GM13977 (cell line): Measurements from ENCODE around the gene DHRS9.

Source experiments
- DNase-seq: peaks from one replicate; pipeline ENCODE4 v3.0.0; 2012; ENCODE audit warnings: low spot score
- in situ Hi-C: fragments of 300-500 bp; cut with MboI; formaldehyde crosslinking; loops from one replicate; pipeline ENCODE4 v1.12.0; 2022; ENCODE audit warnings: low sequenced_read_pairs, low pct_unique_long_range_greater_than_20kb, mixed read lengths, inconsistent platforms; ENCODE audit not compliant: unreplicated experiment
- TF ChIP-seq, protein P1 (sequence below): IDR thresholded peaks from 2 replicates; pipeline ENCODE4 v1.5.1; 2012; ENCODE audit warnings: mild to moderate bottlenecking, control low read depth; ENCODE audit not compliant: insufficient read depth; ENCODE audit errors: extremely low read depth, missing control alignments

The DHRS9 gene

DNA sequence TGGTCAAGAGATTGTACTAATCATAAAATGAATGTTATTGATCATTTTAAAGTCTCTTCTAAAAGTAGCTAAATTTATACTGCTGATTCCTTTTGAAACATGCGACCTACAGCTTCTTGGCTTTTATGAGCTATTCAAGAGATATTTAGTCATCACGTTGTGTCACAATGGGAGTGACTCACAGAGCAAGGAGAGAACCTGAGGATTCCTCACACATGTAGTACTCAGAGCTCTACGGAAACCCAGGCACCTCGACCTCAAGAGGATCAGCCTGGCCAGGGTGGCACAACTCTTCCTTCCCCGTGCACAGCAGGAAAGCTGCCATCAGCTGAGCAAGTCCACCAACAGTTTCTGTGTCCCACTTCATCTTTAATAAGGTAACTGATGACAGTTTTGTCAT, at the start of gene DHRS9:
Gene DHRS9 (plus strand): TSS at position 223 of the 400 bp plus-strand sequence. CDS start 12,019 bp downstream, outside the sequence.
- no peak for DNase-seq
- TF ChIP-seq, protein P1, sequence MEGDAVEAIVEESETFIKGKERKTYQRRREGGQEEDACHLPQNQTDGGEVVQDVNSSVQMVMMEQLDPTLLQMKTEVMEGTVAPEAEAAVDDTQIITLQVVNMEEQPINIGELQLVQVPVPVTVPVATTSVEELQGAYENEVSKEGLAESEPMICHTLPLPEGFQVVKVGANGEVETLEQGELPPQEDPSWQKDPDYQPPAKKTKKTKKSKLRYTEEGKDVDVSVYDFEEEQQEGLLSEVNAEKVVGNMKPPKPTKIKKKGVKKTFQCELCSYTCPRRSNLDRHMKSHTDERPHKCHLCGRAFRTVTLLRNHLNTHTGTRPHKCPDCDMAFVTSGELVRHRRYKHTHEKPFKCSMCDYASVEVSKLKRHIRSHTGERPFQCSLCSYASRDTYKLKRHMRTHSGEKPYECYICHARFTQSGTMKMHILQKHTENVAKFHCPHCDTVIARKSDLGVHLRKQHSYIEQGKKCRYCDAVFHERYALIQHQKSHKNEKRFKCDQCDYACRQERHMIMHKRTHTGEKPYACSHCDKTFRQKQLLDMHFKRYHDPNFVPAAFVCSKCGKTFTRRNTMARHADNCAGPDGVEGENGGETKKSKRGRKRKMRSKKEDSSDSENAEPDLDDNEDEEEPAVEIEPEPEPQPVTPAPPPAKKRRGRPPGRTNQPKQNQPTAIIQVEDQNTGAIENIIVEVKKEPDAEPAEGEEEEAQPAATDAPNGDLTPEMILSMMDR: no peak
- in situ Hi-C loops: no loop called here

DNA sequence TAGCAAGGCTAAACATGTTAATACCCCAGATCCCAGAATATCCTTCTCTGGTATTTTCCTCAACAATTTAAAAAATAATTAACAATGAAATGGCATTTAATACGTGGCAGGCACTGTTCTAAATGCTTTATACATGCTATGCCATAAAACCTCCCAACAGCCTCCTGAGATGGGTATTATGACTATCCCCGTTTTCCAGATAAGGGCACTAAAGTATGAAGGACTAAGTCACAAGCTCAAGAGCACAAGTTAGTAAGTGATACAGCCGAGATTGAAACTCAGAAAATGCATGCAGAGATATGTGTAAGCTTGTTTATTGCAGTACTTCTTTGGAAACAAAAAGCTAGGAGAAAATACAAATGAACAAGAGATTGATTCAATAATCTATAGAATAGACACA, 46.2 kb upstream of the DHRS9 start:
- in situ Hi-C loops: no loop called here
- no peak for DNase-seq
- TF ChIP-seq, protein P1: no peak

GRCh38 chr2:169026056-169026455, 43.3 kb upstream of the DHRS9 start:
- in situ Hi-C loops: no loop called here
- no peak for DNase-seq
- TF ChIP-seq, protein P1: no peak

- in situ Hi-C loops: no loop called here
- DNase-seq: no peak
- TF ChIP-seq, protein P1: no peak
These were observed 42.1 kb upstream of the DHRS9 start for GRCh38 chr2:169027234-169027633.

- DNase-seq: no peak
- TF ChIP-seq, protein P1: no peak
- in situ Hi-C loops: no loop called here
These were observed 40.0 kb upstream of the DHRS9 start for GRCh38 chr2:169029341-169029740.

- no peak for DNase-seq
- TF ChIP-seq, protein P1: no peak
- in situ Hi-C loops: loop anchor here (10.0 kb wide), 1 partner anchor 74 kb away; no protein-coding TSS in a partner anchor
These were observed 38.2 kb upstream of the DHRS9 start, which contains the start of gene ABCB11 for GRCh38 chr2:169031202-169031601. Gene ABCB11 (minus strand): TSS chr2:169031324. CDS start chr2:169018125, 13,199 bp downstream.
